CD4-positive, alpha-beta T cell treated with Interleukin-15 for 1 hour (primary cell): Measurements from ENCODE around the gene RBM8A.
A peak's percentile ranks its signal among the peaks of the same experiment; 100 is the strongest.
"Not testable (repeated sequence)": the region's sequence is repeated elsewhere in the genome, so short reads cannot be mapped to it uniquely, and the experiment has no call there.

Source experiments
- DNase-seq: peaks from one replicate; pipeline ENCODE4 v3.0.0-alpha.2; 2020

Gene RBM8A

GRCh38 chr1:145956361-145956760 is 29.1 kb upstream of the RBM8A start:
- no peak for DNase-seq

DNA sequence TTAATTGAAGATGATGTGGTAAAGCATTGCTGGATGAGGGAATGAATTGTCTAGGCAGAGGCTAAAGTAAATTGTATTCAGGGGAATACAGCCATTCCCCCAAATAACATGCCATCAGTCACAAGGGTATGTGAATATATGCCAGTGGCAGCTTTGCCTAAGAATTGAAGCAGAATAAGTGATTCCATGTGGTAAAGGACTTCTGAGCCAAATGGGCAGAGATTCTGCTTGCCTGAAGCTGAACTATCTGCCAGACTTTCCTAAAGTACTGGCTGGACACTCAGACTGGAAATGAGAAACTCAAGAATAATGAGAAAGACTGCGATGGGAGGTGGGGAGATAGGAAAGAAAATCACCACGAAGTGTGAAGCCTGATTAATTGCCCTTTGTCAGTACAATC is 28.2 kb upstream of the RBM8A start:
- no peak for DNase-seq

DNA sequence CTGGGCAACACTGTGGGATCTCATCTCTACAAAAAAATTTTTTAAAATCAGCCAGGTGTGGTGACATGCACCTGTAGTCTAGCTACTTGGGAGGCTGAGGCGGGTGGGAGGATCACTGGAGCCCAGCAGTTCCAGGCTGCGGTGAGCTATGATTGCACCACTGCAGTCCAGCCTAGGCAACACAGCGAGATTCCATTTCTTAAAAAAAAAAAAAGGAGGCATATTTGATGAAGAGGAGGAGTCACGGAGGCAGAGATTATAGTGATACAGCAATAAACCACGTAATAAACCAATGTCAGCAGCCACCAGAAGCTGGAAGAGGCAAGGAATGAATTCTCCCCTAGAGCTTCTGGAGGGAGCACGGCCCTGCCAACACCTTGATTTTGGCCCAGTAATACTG is 26.6 kb upstream of the RBM8A start:
- no peak for DNase-seq

DNA sequence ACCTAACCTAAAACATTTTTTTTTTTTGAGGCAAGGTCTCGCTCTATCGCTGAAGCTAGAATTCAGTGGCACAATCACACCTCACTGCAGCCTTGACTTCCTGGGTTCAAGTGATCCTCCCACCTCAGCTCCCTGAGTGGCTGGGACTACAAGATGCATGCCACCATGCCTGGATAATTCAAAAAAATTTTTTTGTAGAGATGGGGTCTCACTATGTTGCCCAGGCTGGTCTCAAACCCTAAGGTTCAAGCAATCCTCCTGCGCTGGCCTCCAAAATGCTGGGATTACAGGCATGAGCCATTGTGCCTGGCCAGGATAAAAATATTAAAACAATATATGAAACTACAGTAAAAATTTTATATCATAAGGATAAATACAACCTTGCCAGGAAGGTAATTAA is 25.6 kb upstream of the RBM8A start:
- DNase-seq = no peak

GRCh38 chr1:145951526-145951925 is 24.2 kb upstream of the RBM8A start:
- no peak for DNase-seq

DNA sequence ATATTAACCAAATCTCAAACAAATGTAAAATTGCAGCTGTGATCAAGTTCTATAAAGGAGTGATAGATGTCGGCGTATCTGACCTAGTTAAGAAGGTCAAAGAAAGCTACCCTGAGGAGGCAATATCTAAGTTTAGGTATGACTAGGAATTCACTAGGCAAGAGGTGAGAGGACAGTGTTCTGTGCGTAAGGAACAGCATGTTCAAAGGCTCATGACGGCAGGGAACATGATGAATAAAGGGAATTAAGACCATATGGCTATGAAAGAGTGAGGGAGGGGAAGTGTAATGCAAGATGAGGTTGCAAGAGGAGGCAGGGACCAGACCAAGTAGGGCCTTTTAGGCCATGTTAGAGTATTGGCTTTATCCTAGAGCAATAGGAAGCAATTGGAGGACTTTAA is 21.9 kb upstream of the RBM8A start:
- DNase-seq = no peak

GRCh38 chr1:145947551-145947950 is 20.3 kb upstream of the RBM8A start:
- DNase-seq = no peak

GRCh38 chr1:145946477-145946986 is 19.2 kb upstream of the RBM8A start:
- DNase-seq = no peak

DNA sequence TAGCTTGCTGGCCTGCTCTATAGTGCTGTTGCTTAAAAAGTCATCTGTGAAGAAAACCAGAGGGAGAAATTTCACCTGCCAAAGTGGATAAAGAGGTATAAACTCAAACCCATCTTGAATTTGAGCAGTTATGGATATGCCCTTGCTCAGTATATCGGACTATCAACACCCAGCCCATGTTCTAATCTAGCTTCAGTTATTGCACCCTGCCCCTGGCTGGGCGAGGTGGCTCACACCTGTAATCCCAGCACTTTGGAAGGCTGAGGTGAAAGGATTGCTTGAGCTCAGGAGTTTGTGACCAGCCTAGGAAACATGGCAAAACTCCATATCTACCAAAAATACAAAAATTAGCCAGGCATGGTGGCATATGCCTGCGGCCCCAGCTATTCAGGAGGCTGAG is 17.2 kb upstream of the RBM8A start:
- DNase-seq = no peak

GRCh38 chr1:145942871-145943270 is 15.6 kb upstream of the RBM8A start:
- DNase-seq = no peak

- DNase-seq = no peak
These were observed 15.1 kb upstream of the RBM8A start for GRCh38 chr1:145942405-145942804.

DNA sequence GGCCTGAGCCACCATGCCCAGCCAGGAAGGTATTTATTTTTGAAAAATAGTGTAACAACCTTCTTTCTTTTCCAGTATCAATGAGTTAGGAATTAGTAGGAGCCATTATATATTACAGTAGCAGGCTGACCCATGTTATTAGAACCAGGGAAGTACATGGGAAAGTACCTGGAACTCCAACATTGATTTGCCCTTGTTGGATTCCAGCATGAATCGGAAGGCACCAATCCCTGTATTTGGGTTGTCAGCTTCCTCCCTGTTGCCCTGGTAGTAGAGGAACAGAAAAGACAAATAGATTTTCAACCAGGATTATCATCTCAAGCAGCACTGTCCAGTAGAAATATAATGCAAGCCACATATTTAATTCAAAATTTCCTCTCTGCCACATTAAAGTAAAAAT is 10.2 kb upstream of the RBM8A start:
- DNase-seq = no peak

DNA sequence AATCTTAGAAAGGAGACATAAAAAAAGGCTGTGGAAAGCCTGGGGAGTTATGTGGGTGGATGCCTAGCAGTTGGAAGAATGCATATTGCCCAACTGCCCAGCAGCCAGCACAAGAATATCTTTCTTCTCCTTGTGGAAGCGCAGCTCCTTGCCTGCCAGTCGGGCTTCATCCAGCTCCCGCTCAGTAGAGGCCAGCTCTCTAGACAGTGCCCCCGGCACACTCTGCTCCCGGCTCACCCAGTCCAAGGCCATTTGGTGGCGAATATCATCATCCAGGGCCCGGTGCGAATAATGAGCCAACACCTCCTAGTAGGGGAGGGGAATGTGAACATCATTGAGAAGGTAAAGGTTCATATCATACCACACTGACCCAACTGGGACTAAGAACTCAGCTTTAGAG is 9.0 kb upstream of the RBM8A start:
- no peak for DNase-seq

GRCh38 chr1:145935708-145936107 is 8.4 kb upstream of the RBM8A start:
- no peak for DNase-seq

DNA sequence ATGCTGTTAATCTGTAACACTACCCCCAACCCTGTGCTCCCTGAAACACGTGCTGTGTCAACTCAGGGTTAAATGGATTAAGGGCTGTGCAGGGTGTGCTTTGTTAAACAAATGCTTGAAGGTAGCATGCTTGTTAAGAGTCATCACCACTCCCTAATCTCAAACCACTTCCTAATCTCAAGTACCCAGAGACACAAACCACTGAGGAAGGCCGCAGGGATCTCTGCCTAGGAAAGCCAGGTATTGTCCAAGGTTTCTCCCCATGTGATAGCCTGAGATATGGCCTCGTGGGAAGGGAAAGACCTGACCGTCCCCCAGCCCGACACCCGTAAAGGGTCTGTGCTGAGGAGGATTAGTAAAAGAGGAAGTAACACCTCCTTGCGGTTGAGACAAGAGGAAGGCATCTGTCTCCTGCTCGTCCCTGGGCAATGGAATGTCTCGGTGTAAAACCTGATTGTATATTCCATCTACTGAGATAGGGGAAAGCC is 5.3 kb upstream of the RBM8A start:
- DNase-seq = peak; percentile 43

DNA sequence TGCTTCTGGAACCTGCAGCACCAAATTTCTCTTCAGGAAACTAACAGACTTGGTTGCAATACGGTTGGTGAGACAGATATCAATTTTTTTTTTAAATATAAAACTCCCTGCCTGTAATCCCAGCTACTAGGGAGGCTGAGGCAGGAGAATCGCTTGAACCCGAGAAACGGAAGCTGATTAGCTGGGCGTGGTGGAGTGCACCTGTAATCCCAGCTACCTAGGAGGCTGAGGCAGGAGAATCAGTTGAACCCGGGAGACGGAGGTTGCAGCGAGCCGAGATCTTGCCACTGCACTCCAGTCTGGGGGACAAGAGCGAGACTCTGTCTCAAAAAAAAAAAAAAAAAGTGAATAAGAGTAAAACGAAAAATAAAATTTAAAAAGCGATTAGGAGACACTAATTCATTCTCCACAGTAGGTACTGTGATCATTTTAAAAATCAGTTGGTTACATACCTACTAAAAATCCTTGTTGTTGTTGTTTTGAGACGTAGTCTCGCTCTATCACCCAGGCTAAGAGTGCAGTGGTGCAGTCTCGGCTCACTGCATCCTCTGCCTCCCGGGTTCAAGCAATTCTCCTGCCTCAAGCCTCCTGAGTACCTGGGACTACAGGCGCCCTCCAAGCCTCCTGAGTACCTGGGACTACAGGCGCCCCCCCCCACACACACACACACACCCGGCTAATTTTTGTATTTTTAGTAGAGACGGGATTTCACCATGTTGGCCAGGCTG is 796 bp upstream of the RBM8A start:
- DNase-seq = no peak

DNA sequence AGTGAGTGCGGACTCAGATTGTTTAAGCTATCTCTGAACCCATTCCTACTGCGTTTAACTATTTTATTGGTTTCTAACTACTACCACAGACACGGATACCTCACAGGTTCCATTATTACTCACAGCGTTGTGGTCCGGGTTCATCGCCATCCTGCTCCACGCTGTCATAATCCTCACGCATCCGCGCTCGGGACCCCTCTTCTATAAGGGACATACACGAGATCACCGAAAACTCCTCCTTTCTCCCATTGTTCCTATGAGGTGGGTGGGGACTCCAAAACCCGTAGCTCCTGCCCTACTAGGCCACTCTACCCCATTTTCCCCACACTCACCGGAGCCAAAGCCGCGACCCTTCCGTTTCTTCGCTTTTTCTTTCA is 610 bp downstream of the RBM8A start:
- DNase-seq = no peak

DNA sequence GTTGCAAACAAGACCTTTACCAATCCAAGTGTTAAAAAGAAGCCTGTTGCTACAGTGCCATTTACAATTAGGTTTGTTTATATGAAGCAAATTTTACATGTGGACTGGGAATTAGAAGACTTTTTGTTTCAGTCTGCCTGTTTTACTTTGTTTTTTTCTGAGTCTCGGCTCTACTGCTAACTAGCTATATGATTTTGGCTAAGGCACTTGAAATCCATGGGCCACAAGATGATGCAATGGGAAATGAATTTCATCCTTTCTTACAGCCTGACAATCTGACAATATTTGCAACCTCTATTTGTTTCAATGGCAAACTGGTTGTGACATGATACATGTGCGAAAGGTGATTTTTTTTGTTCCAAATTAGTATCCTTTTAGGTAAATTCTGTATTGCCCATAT is 5.0 kb downstream of the RBM8A start:
- DNase-seq = no peak

DNA sequence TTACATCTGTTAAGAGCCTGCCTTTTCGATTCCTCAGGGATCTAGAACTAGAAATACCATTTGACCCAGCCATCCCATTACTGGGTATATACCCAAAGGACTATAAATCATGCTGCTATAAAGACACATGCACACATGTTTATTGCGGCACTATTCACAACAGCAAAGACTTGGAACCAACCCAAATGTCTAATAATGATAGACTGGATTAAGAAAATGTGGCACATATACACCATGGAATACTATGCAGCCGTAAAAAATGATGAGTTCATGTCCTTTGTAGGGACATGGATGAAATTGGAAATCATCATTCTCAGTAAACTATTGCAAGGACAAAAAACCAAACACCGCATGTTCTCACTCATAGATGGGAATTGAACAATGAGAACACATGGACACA is 7.0 kb downstream of the RBM8A start:
- not testable (repeated sequence) for DNase-seq

DNA sequence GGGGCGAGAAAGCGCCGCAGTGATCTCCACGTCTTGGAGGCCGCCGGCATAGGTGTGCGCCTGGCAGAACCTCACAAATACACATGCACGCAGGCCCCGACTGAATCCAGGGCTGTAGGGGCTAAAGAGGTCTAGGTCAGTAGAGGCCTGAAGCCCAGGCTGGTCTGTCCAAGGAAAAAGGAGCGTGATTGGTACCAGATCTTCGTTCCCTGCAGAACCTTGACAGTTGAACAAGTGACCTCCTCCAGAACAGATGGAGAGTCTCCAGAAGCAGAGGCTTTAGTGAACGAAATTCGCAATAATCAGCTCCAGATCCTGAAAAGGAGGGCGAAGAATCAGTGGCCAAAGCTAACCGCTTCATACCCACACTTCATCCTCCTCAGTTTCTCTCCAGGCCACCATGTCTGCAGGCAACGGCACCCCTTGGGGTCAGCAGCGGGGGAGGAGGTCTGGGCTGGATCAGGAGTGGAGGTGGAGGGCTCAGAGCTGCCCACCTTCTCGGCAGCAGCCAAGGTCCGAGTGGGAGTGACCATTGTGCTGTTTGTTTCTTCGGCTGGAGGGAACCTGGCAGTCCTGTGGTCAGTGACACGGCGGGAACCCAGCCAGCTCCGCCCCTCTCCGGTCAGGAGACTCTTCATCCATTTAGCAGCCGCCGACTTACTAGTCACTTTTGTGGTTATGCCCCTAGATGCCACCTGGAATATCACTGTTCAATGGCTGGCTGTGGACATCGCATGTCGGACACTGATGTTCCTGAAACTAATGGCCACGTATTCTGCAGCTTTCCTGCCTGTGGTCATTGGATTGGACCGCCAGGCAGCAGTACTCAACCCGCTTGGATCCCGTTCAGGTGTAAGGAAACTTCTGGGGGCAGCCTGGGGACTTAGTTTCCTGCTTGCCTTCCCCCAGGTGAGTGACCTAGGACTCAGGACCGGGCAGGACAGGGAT is 8.0 kb downstream of the RBM8A start:
- DNase-seq = peak; percentile 27

GRCh38 chr1:145918144-145918991 is 8.9 kb downstream of the RBM8A start, which contains the start of gene PEX11B:
Gene PEX11B (minus strand): TSS chr1:145918717. CDS start chr1:145918688, 29 bp downstream.
- peak; percentile 94 for DNase-seq

DNA sequence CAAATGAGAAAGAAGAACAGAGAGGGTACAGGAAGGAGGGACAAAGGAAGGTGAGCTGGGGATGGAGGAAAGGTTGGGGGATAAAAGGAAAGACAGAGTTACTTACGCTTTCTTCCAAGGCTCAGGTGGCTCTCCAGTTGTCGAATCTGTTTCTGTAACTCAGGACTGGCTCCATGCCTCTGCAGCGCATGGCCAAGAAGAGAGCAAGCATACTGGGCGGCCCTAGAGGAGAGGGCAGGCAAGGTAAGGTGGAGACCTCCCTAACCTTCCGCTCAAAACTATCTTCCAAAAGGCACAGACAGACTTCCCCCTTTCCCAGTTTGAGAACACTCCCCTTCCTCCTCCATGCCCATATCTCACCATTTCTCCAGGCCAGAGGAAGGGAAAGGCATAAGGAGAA is 9.7 kb downstream of the RBM8A start:
- no peak for DNase-seq

- no peak for DNase-seq
These were observed 10.5 kb downstream of the RBM8A start for GRCh38 chr1:145916745-145917144.
